HG03520 (cell line): Measurements from ENCODE around the gene PDE4D.
"Not testable (repeated sequence)": the region's sequence is repeated elsewhere in the genome, so short reads cannot be mapped to it uniquely, and the experiment has no call there.

Experiments
- ATAC-seq: cut with Tn5 transposase; IDR thresholded peaks from one replicate; pipeline ENCODE4 v1.9.1; 2021; ENCODE audit warnings: mild to moderate bottlenecking, moderate library complexity; ENCODE audit not compliant: unreplicated experiment

The PDE4D gene

DNA sequence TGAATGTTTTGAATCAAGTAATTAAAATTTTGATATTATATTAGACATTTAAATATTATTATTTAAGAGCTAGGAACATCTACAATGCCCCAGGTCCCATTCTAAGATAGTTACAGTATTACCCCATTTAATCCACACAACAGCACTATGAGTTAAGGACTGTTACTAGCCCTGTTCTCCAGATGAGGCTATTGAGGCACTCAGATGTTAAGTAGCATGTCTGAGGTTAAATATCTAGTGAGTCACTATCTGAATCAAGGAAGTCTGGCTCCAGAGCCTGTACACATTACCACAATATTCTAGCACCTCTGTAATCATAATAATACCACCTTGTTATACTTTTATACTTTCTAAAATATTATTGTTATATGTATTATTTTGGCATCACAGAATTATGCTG lies 304.6 kb downstream of the PDE4D start:
- ATAC-seq, result no peak

DNA sequence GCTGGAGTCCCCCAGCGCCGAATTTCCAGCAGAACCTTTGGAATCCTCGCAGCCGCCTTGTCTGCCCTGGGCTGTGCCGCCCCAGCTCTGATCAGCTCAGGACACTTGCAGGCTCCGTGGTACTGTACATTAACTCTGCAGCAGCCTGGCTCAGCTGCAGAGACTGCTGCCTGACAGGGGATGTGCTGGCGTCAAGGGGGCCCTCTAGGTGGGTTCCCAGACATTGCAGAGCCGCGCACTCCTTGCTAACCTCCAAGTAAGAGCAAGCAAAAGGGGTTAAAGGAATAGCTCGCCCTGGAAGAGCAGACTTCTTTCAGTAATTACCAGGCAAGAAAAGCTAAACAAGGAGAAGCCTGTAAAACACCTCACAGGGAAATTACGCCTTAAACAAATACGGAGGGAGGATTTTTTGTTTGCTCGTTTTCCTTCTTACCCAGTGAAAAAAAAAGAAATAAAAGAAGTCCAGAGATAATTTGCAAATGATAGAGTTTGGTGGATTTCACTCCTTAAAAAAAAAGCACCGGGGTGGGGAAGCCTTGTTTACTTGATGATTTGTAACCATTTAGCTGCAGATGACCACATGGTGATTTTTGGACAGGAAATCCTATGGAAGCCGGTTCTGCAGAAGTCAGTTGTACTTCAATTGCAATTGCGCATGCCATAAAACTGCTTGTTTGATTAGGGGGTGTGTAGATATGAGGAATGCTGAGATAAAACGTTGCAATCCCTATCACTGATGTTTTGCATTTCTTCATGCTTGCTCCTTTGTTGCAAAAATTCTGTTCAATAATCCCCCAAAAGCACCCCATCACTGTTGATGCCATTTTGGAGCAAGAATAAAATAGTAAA lies 305.8 kb downstream of the PDE4D start:
- ATAC-seq, result no peak

DNA sequence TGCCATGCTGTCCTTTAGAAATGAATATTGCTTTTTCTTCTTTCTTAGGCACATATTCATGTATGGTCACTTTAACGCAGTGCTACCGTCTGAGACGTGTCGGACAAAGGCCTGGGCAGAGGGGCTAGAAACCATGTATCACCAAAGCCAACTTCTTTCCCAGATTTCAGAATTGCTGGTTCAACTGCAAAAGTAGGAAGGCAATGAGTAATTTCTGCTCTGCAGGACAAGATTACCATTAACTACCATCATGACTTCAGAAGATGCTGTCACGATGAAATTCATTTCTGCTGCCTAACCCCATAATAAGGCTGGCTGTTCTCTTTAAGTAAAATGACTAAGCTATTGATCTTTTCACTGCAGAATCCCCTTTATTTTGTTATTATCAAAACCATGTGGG lies 306.7 kb downstream of the PDE4D start:
- no peak for ATAC-seq

DNA sequence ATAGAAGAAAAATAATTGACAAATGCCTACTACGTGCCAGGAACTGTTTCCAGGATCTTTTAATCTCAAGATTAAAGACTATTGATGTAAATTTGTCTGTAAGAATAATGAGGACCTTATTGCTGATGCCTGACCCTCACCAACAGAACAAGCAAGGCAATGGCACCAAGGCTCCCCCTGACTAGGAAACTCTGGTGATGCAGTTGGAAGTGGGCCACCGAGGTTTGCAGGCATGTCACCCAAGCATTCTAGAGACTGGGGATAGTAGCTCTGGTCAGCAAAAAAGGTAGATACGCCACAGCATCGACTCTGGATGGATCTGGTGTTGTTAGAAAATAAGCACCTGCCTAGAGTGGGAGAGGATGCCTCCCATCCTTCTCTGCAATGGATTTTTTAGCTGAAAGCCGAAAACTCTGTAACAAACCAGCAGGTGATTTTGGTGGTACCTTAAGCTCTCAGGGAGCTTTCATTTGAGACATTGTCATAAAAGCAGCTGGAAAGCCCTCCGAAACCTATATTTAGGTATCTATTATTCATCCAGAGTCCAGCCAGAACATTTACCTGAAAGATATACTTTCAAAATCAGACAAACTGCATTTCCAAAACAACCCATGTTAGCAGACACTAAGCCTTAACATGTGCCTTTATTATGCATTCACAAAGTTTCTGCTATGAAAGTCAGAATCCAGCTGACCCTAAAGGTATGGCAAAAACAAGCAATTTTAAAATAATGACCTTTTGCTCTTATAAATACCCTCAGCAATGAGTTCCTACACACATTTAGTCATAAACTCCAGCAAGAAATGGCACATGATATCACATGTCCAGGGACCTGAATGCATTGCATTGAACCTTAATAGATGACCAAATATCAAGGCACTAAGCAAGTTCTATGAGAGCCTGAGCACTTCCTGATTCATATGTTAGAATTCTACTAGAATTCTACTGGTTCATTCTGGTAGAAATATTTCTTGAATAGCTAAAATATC lies 308.4 kb downstream of the PDE4D start:
- no peak for ATAC-seq

DNA sequence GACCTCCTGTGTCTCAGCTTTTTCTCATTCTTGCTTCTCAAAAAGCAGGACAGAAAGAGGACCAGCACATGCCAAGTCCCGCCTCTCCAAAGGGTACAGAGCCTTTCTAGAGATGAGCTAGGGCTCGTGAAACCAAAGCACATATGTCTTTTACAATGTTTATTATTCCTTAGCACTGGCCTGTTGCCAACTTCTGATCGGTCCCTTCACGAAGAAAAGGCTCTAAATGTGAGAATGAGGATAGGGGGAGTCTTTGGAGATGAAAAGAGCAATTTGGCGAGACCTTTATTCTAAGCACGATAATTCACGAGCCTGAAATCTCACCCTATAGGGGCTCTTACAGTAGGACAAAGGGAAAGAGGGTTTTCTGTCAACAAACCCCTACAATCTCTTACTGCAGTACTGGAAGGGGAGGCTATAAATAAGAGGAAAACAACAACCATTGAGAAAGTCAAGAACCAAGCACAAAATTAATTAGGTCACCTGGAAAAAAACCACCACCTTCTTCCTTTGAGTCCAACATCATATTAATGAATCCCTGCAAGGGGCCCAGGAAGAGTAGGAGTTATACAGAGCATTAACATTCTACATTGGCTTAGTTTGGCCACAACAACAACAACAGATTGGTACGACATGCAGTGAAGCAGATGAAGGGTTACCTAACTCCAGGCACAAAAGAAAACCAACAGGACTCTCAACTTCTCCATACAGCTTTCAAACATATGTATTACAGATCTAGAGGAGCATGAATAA lies 309.5 kb downstream of the PDE4D start:
- ATAC-seq, result no peak

DNA sequence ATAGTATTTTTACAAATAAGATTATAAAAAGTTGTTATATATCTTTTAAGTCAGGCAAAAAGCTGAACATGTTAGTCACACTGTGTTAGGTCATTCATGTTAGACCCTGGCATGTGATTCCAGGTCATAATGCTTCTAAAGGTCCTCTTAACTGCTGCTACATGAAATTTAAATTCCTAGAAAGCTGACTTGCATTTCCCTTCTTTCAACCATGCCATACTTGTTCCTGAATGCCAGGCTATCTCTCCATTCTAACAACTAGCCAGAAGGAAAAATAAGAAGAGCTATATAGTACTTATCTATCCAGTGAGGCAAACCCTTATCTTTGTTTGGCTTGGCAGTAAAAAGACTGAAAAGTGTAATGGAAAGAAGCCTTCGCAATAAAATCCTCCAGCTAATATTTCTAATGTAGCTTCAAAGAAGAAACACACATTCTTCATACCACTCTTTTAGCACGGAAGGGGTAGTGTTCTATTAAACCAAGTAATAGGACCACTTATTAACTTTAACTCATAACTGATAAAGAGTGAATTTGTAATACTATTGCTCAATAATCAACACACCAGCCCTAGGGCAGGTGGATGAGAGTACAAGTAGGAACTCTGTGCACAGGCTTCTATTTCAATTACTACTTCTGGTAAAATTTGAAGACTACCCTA lies 310.2 kb downstream of the PDE4D start:
- ATAC-seq, result no peak

DNA sequence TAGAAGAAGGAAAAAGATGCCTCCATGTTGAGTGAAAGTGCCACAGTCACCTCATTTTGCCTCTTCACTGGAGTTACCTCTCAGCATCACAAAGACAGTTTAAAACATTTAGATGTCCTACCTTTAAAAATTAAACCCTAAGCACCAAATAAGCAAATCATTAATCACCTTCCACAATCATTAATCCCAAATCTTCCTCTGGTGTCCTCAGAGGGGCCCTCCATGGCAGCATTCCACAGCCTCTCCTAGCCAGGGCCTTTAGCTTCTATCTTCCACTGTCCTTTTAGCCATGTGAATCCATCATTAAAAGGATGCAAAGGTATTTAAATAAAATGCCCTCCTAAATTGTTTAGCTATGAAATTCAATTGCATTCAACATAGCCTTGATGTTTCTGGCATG lies 310.8 kb downstream of the PDE4D start:
- no peak for ATAC-seq

DNA sequence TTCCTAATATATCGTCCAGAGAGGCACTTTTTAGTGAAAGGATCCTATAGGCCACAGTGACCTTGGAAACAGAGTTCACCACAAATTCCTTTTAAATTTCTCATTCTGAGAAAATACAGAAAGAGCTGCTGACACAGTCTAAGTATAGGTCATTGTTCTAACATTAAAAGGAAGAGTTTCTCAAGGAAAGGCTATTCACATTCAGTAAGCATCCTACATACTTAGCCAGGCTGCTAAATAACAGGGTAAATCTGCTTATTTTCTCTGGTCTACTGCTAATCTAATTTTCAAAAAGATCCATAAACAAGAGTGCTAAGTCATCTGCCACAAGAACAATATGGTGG lies 313.7 kb downstream of the PDE4D start:
- ATAC-seq, result no peak

DNA sequence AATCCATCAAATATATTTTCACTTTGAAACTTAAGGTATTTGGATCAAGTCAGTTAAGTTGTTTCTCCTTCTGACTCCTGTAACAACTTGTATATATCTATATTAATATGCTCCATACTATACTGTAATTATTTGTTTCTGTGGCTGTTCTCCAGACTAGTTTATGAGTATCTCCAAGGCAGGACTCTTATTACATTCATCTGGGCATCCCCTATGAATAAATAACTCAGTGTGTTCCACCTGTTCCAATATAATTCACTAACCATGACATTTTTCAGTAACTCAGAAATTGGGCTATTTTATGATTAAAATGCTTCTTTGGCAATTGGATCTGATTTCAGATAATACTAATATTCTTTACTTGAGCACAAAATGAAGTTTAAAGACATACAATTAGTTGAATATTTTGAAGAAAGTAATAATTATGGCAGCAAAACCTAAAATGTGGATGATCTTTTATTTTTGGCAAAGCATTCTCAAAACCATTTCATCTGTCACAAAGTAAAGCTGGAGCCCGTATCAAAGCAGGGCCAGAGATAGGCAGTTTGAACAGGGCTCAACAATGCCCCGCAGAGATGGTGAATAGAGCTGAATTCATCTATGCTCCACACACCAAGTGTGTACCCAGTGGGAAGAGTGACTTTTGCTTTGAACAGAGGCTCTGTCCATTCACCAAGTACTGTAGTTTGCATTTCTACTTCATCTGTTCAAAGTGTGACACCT lies 314.3 kb downstream of the PDE4D start:
- ATAC-seq, result no peak

DNA sequence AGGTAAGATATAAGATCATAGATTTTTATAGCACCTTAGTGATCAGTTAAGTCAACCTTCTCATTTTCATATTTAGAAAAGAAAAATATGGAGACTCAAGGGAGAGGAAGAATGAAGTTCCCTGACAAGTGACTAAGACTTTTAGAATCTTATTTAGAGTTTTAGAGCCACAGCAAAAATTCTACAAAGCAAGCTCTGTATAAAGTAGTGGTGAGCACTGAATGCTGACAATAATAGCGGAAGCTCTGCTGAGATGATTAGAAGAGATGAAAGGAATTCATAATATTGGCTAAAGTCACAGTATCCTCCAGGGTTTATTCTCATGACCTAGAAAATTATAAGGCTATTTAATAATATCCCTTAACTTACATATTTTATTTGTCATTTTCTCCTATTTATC lies 316.0 kb downstream of the PDE4D start:
- no peak for ATAC-seq

DNA sequence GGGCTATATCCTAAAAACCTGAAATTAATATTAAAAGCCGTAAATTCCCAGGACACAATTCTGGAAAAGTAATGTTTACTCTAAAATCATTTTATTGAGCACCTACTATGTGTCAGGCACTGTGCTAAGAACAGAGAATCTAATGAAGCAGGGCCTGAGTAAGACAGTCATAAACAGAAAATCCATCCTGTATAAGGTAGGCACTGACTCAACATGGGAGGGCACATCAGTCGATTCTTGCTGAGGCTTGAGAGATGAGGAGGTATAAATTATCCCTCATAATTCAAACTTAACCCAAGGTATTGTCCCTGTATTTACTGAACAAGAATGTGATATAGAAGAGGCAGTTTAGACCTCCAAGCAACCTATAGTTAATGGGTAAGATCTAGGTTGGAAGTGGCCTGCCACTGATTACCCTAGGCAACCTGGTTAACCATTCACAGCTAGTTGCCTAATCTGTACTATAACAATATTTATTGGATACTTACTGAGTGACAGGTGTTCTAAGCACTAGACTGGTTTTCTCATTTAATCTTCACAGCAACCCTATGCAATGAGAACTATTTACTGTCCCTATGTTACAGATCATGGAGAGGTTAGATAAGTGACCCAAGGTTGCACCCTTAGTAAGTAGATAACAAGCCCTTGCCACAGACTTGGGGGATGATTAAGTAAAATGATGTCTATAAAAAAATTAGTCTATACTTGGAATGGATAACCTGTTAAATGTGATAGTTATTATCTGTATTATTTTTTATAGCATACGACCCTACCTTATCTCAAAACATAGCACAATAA lies 317.7 kb downstream of the PDE4D start:
- no peak for ATAC-seq

DNA sequence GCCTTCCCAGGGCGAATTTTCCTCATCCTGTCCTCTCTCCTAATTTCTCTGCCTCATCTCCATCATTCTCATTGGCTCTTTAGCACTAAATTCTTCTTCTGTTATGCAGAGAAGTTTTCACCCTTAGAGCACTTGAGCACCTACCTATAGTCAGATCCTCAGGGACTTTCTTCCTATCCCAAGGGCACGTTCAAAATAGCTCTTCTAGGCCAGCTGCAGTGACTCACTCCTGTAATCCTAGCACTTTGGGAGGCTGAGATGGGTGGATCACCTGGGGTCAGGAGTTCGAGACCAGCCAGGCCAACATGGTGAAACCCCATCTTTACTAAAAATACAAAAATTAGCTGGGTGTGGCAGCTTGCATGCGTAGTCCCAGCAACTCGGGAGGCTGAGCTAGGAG lies 320.0 kb downstream of the PDE4D start:
- not testable (repeated sequence) for ATAC-seq

DNA sequence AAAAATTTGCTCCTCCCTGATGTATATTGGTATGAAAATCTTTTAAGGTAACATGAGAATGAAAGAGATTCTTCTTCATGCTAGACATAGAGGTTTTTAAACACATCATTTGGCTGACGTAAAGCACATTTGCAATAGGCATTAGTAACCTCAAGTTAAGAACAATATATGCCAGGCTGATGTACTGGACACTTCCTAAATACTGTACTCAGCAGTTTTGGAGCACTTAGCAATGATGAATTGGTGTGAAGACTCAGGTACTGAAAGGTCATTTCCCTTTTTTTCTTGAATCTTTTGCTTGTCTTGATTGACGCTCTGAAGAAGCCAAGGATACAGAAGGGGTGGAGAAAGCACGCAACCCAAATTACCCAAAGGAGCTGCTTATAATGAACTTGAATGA lies 322.5 kb downstream of the PDE4D start:
- ATAC-seq, result no peak

DNA sequence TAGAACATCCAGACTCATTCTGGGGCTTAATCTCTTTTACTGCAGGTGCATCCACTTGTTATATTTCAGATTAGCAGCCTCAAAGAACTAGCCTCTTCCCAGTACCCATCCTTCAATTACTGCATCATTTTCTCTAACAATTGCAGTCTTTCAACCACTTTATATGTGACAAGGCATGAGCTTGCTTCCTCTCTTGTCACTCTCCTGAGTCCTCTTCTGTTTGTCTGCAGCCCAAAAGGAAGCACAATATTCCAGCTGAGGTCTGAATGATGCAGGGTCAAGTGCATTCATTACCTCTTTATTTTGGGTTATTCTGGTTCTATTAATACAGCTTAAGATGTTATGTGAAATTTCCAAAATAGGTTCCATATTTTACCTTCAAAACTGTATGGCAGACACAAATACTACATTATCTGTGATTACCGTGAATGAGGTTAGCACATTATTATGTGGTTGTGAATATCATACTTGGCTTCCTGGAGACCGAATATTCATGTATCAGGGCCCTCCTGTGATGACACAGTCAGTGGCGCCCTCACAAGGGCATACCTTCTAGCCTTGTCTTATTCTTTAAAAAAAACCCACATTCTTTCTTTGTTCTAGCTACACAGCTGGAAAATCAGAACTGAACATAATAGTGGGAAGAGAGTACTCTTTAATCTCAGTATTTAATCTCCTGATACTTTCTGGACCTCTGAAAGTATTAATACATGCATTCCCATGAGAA lies 323.8 kb downstream of the PDE4D start:
- ATAC-seq, result no peak

DNA sequence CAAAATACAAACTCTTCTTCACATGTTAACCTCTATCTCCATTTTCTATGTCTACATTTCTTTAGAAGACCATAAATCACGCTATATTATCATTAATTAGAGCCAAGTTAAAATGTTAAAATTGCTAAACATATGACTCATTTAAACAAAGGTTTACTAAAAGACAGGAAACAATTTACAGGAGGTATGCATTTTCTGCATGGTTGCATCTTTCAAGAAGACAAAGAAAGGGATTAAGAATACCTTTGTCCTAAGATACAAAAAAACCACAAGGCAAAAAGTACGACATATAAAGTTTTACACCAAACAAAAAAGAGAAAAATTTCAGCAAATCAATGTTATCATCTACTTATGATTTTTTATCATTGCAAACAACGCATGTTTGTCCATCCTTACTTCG lies 324.4 kb downstream of the PDE4D start:
- no peak for ATAC-seq

DNA sequence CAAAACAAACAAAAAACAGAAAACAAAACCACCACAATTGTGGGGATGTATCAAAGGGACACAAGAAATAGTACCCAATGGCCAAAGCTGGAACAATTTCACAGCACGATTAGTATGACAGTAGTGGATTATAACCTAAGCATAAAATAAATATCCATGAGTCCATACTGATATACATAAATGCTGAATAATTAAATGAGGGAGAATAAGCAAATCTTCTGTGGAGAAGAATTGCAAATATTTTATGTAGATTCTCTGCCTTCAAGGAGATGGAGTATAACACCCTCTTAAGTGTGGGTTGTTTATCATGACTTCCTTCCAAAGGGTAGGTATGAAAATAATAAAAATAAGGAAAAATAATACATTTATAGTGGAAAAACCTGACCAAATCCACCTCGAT lies 325.4 kb downstream of the PDE4D start:
- ATAC-seq, result no peak

DNA sequence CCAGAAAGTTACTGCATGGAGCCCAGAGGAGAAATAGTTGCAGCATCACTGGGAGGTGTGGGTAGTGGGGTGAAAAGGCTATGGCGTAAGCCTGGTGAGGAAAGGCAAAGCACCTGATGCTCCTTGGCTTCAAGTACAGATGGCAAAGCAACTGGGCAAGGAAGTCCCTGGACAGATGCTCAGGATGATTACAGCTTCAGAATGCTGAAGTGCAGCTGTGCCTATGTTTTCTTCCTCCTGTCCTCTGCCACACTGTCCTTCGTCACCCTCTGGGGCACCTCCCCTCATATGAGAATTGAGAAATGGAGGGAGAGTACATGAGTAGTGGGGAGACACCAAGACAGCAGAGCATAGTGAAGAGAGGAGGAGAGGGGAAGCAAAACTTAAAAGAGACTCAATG lies 328.0 kb downstream of the PDE4D start:
- ATAC-seq, result no peak

DNA sequence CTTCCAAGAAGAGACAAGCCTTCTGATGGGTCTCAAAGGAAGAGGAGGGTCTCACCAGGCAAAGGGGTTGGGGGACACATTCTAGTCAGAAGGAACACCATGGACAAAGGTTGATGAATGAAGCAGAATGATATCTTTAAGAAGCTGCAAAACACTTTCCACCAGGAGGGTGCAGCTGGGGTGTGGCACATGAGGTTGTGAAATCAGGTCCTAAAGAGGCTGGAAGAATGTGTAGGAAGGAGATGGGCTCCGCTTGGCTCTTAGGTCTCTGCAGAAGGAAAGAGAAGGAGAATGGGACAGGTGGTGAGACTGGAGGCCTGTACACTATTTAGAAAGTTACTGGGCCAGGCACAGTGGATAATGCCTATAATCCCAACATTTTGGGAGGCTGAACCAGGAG lies 328.6 kb downstream of the PDE4D start:
- ATAC-seq, result no peak
